Naive B cell (primary cell): ENCODE data around the gene ATP2B1. TPM values are rescaled to one million over a fixed set of nuclear protein-coding genes. Genes with fewer than 3 reads are reported as not detected.
"Not testable (repeated sequence)": the region's sequence is repeated elsewhere in the genome, so short reads cannot be mapped to it uniquely, and the experiment has no call there.

Experiments used
- ATAC-seq, 2 donors: fragments of 150-1000 bp; cut with Tn5 transposase; 2 replicates each; pipeline ENCODE4 v1.10.0; 2021; ENCODE audit warnings: low read depth in 2 of 2, mild to moderate bottlenecking in 2 of 2, moderate library complexity in 2 of 2
- DNase-seq: peaks from one replicate; pipeline ENCODE4 v3.0.0; 2022
- H3K27ac Mint-ChIP-seq, 6 donors: one replicate each; pipeline ENCODE4 v1.8.0; 2020 to 2022; ENCODE audit warnings: mild to moderate bottlenecking in 6 of 6, mixed read lengths in 6 of 6, moderate library complexity in 5 of 6, inconsistent platforms in 2 of 6
- H3K27me3 Mint-ChIP-seq, 3 donors: one replicate each; pipeline ENCODE4 v1.8.0; 2021 to 2022; ENCODE audit warnings: mixed read lengths in 3 of 3, mild to moderate bottlenecking in 1 of 3
- H3K36me3 Mint-ChIP-seq, 2 donors: one replicate each; pipeline ENCODE4 v1.8.0; 2020 to 2022; ENCODE audit warnings: mixed read lengths in 2 of 2, inconsistent platforms in 1 of 2, mild to moderate bottlenecking in 1 of 2
- H3K4me1 Mint-ChIP-seq, 3 donors: one replicate each; pipeline ENCODE4 v1.8.0; 2020 to 2022; ENCODE audit warnings: mixed read lengths in 3 of 3, inconsistent platforms in 1 of 3, mild to moderate bottlenecking in 1 of 3, moderate library complexity in 1 of 3
- H3K4me3 Mint-ChIP-seq, 8 donors: one replicate each; pipeline ENCODE4 v1.8.0; 2020 to 2022; ENCODE audit warnings: mild to moderate bottlenecking in 8 of 8, mixed read lengths in 8 of 8, moderate library complexity in 8 of 8, inconsistent platforms in 2 of 8
- H3K9me3 Mint-ChIP-seq, 7 donors: one replicate each; pipeline ENCODE4 v1.8.0; 2020 to 2022; ENCODE audit warnings: mixed read lengths in 7 of 7, mild to moderate bottlenecking in 5 of 7, inconsistent platforms in 2 of 7, moderate library complexity in 1 of 7
- polyA plus RNA-seq, 6 donors: library from polyadenylated mRNA; unstranded; fragments of 300-500 nt; fragmentation: Illumina TruSeq; gene quantifications; one replicate each; pipeline ENCODE4 v1.2.3, GENCODE V29; 2021; ENCODE audit warnings: low read depth in 6 of 6

ATP2B1 gene
- polyA plus RNA-seq, 6 donors from 2014 or later, result 92.2 to 113 (median 103) TPM

DNA sequence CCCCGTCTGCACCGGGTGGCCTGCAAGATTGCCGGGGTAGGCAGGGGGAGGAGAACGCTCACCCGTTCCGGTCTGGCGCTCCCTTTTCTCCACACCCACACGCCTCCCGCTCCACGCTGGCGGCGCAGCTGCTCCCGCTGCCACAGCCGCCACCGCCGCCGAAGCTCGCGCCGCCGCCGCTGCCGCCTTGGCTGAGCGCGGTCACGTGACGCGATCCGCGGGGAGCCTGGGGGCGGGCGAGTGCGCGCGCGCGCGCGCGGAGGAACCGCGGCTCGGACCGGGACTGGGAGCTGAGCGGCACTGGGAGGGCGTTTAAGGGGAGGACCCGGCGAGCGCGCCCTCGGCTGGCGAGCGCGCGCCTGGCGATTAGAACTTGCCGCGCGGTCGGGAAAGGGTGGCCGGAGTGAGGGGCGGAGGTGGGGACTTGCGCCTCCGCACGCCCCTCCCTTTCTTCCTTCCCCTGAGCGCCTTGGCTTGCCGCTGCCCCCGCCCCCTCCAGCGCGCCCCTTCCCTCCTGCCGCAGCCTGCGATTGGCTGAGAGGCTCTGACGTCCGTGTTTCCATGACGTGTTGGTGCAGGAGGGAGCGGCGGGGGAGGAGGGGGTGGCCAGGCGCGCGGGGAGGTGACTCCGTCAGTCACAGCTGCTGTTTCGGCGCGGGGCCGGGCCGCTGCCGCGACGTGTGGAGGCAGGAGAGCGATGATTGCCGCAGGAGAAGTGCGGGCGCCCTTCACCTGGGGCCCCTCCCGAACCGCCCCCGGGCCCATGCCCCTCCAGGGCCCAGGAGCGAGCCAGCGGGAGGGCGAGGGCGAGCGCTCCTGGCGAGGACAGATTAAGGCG is 738 bp upstream of the ATP2B1 start:
- Mint-ChIP-seq H3K27ac (peak overlapping the region; percentile 97 to 99 (median 98)), H3K36me3 (peaks cover 11 to 18% of the 10 kb centered on the region in 2 donors), H3K27me3 (no peaks in the 10 kb centered on the region), H3K9me3 (no peaks in the 10 kb centered on the region), H3K4me3 (peak overlapping the region; percentile 92 to 99 (median 95)), H3K4me1 (peaks cover 33 to 46% (median 34%) of the 10 kb centered on the region in 3 donors)
- ATAC-seq (peak; percentile 65), DNase-seq (peak; percentile 98)

DNA sequence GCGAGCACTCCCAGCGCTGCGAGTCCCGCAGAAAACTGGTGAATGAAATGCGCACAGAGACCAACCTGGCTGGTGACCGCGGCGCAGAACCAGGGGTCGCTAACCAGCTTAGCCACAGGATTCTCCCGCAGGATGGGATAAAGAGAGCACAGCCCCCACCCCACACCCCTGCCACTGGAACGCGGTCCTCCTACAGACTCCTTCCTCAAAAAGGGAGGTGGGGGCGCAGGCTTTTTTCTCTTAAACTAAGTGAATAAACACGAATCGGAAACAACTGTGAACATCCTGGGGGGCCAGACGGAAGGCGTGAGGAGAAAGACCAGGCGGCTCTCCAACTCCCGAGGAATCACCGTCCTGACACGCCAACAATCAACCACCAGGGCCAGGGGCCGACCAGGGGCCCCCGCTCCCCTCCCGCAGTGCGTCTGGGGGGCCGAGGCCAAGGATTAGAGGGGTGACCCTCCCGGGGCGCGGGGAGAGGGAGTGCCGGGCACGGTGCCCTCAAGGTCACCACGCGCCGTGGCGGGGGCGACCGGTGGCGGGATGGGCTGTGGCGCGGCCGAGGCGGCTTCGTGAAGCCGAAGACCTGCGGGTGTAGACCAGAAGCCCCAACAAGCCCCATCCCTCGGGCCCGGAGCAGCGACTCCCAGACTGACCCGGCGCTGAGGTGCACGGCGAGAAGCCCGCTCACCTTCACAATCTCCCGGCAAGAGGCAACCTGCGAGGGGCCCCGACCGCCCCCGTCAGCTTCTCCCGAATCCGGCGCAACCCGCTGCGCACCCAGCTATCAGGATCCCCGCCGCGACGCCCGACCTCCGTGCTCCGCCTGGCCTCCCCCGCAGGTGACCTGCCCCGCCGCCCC is 704 bp downstream of the ATP2B1 start:
- Mint-ChIP-seq H3K4me1 (peaks cover 30 to 58% (median 41%) of the 10 kb centered on the region in 3 donors), H3K36me3 (peaks cover 0 to 7% of the 10 kb centered on the region in 2 donors), H3K9me3 (no peaks in the 10 kb centered on the region), H3K4me3 (peak overlapping the region; percentile 94 to 99 (median 98)), H3K27me3 (no peaks in the 10 kb centered on the region), H3K27ac (peak overlapping the region; percentile 94 to 100 (median 96))
- DNase-seq (no peak), ATAC-seq (no peak)

GRCh38 chr12:89706986-89707702 is 1.5 kb downstream of the ATP2B1 start:
- peak overlapping the region; percentile 94 to 99 (median 98) for H3K4me3 Mint-ChIP-seq
- H3K27ac Mint-ChIP-seq, result peak overlapping the region; percentile 94 to 100 (median 96)
- no peak for DNase-seq
- no peaks in the 10 kb centered on the region for H3K27me3 Mint-ChIP-seq
- H3K4me1 Mint-ChIP-seq, result peaks cover 32 to 59% (median 41%) of the 10 kb centered on the region in 3 donors
- no peak for ATAC-seq
- peaks cover 0 to 7% of the 10 kb centered on the region in 2 donors for H3K36me3 Mint-ChIP-seq
- no peaks in the 10 kb centered on the region for H3K9me3 Mint-ChIP-seq

GRCh38 chr12:89706551-89706950 is 2.1 kb downstream of the ATP2B1 start:
- no peaks in the 10 kb centered on the region for H3K27me3 Mint-ChIP-seq
- no peak for DNase-seq
- peak overlapping the region; percentile 94 to 99 (median 98) for H3K4me3 Mint-ChIP-seq
- no peak for ATAC-seq
- H3K27ac Mint-ChIP-seq, result peak overlapping the region in 3 of 6 donors; percentile 28 to 97 (median 51)
- no peaks in the 10 kb centered on the region for H3K9me3 Mint-ChIP-seq
- H3K4me1 Mint-ChIP-seq, result peaks cover 34 to 62% (median 43%) of the 10 kb centered on the region in 3 donors
- peaks cover 0 to 7% of the 10 kb centered on the region in 2 donors for H3K36me3 Mint-ChIP-seq

GRCh38 chr12:89704457-89704856 is 4.2 kb downstream of the ATP2B1 start:
- no peaks in the 10 kb centered on the region for H3K9me3 Mint-ChIP-seq
- H3K27ac Mint-ChIP-seq, result peak overlapping the region in 1 of 6 donors; percentile 18
- DNase-seq, result no peak
- H3K4me3 Mint-ChIP-seq, result peak overlapping the region in 5 of 8 donors; percentile 32 to 66 (median 45)
- ATAC-seq, result no peak
- H3K4me1 Mint-ChIP-seq, result peaks cover 44 to 71% (median 60%) of the 10 kb centered on the region in 3 donors
- H3K36me3 Mint-ChIP-seq, result peaks cover 0 to 7% of the 10 kb centered on the region in 2 donors
- H3K27me3 Mint-ChIP-seq, result no peaks in the 10 kb centered on the region

- Mint-ChIP-seq H3K27me3 (no peaks in the 10 kb centered on the region), H3K27ac (peak overlapping the region in 1 of 6 donors; percentile 6), H3K36me3 (peaks cover 0 to 7% of the 10 kb centered on the region in 2 donors), H3K9me3 (no peaks in the 10 kb centered on the region), H3K4me3 (peak overlapping the region in 3 of 8 donors; percentile 21 to 36 (median 36)), H3K4me1 (peaks cover 46 to 77% (median 67%) of the 10 kb centered on the region in 3 donors)
- DNase-seq (no peak), ATAC-seq (no peak)
Observed at GRCh38 chr12:89703768-89704167, 4.9 kb downstream of the ATP2B1 start.

DNA sequence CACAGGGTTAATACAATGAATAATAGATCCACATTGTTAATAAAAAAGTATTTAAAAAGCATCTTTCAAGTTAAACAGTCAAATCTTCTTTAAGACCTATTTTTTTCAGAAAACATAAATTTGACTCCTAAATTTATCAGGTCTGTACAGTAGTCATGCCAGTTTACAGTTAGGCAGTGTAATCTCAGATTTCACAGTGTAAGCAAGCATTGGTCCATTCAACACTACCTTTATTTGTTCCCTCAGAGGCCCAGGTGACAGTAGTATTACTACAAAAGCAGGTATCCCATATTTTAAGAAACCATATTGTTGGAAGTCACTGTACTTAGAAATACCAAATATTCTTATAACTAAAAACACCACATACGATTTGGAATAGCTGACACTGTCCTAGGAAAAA is 6.1 kb downstream of the ATP2B1 start:
- Mint-ChIP-seq H3K4me1 (peaks cover 59 to 90% (median 76%) of the 10 kb centered on the region in 3 donors), H3K27ac (no peak overlapping the region)
- no peak for DNase-seq

GRCh38 chr12:89701606-89702206 is 6.9 kb downstream of the ATP2B1 start:
- peak overlapping the region in 3 of 8 donors; percentile 1 to 56 (median 49) for H3K4me3 Mint-ChIP-seq
- peaks cover 0 to 5% of the 10 kb centered on the region in 2 donors for H3K36me3 Mint-ChIP-seq
- ATAC-seq, result no peak
- DNase-seq, result no peak
- peak overlapping the region in 2 of 6 donors; percentile 30 to 79 for H3K27ac Mint-ChIP-seq
- H3K27me3 Mint-ChIP-seq, result no peaks in the 10 kb centered on the region
- no peaks in the 10 kb centered on the region for H3K9me3 Mint-ChIP-seq
- peaks cover 65 to 92% (median 76%) of the 10 kb centered on the region in 3 donors for H3K4me1 Mint-ChIP-seq

More for the DNA sequence above, 6.1 kb downstream of the ATP2B1 start:
- Mint-ChIP-seq H3K27me3 (no peaks in the 10 kb centered on the region), H3K9me3 (no peaks in the 10 kb centered on the region), H3K4me3 (peak overlapping the region in 1 of 8 donors; percentile 56), H3K36me3 (peaks cover 1 to 5% of the 10 kb centered on the region in 2 donors)
- ATAC-seq, result no peak

DNA sequence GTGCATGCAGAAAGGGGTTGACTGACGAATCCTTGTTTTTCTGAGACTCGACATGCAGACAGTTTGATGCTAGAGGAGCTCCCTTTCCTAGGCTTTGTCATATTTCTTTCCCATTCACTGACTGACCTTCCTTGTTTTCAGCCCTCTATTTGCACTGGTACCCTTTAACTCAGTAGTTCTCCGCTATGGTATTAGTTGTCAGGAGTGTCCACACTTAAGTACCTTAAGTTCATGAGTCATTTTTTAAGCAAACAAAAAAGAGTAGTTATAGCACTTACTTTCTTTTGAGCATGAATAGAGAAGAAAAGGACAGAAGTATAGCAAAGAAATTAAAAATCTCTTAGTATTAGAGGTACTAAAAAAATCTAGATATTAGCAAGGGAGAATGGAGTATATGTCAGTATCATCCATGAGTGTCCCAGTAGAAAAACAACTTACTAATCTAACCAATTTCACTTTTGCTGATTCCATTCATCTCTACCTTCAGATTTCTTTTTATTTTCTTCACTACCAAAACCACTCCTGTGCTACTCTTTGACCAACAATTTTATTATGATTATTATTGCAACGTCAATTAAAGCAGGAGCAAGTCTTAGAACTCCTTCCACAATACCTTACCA is 8.3 kb downstream of the ATP2B1 start:
- no peak for DNase-seq
- Mint-ChIP-seq H3K4me3 (no peak overlapping the region), H3K27me3 (no peaks in the 10 kb centered on the region), H3K36me3 (peaks cover 0 to 5% of the 10 kb centered on the region in 2 donors), H3K27ac (peak overlapping the region in 2 of 6 donors; percentile 0 to 41), H3K4me1 (peaks cover 62 to 88% (median 74%) of the 10 kb centered on the region in 3 donors), H3K9me3 (no peaks in the 10 kb centered on the region)
- no peak for ATAC-seq

DNA sequence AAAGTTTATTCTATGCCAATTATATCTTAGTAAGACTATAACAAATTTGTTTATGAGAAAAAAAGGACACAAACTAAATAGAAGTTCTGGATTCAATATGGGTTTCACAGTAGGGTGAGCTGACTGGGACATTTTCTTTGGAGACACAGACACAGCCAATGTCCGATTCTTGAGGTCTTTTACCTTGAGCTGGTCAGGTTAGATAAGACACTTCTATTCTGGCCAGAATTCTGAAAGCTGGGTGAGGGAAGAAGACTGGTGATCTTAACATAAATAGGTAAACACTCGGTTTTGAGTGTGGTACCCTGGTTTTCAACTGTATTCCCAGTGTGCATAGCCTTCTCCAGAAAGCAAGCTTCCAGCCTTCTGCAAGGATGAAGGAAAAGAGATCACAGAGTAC is 10.0 kb downstream of the ATP2B1 start:
- H3K9me3 Mint-ChIP-seq, result no peaks in the 10 kb centered on the region
- H3K27me3 Mint-ChIP-seq, result no peaks in the 10 kb centered on the region
- peaks cover 68 to 86% (median 79%) of the 10 kb centered on the region in 3 donors for H3K4me1 Mint-ChIP-seq
- H3K4me3 Mint-ChIP-seq, result peak overlapping the region in 1 of 8 donors; percentile 14
- ATAC-seq, result no peak
- DNase-seq, result no peak
- H3K27ac Mint-ChIP-seq, result peak overlapping the region in 2 of 6 donors; percentile 24 to 61
- peaks cover 0 to 5% of the 10 kb centered on the region in 2 donors for H3K36me3 Mint-ChIP-seq

DNA sequence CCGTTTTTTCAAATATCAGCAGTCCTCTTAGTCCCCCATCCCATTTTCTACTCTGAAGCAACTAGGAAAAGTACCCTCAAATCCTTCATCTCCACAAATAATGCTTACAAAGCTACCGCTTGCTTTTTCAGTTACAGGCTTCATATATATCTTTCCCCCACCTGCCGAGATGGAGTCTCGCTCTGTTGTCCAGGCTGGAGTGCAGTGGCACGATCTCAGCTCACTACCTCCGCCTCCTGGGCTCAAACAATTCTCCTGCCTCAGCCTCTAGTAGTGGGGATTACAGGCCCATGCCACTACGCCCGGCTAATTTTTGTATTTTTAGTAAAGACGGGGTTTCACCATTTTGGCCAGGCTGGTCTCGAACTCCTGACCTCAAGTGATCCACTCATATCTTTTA is 10.9 kb downstream of the ATP2B1 start:
- peak in 1 of 2 donors; percentile 17 for ATAC-seq
- not testable (repeated sequence) for H3K36me3 Mint-ChIP-seq, DNase-seq, H3K9me3 Mint-ChIP-seq, H3K27me3 Mint-ChIP-seq
- H3K27ac Mint-ChIP-seq, result peak overlapping the region in 2 of 6 donors; percentile 51 to 61
- peak overlapping the region in 5 of 8 donors; percentile 13 to 79 (median 44) for H3K4me3 Mint-ChIP-seq
- peaks cover 73 to 89% (median 81%) of the 10 kb centered on the region in 3 donors for H3K4me1 Mint-ChIP-seq

DNA sequence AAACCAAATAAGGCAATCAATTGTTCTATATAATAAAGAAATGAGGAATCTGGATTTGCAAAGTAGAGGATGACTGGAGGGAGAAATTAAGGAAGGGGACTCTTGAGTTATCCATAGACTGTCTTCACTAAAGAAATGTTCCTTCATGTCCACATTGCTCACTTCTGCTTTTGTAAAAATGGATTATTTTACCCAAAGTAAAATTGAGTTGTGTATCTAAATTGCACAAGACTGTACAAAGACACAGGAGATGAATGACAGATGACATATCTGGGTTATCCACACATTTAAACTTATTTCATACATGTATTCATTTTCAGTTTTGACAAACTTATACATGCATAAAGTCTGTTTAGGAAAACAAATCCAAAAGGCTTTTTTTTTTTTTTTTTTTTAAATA is 11.3 kb downstream of the ATP2B1 start:
- Mint-ChIP-seq H3K4me3 (peak overlapping the region in 4 of 8 donors; percentile 2 to 37 (median 14)), H3K9me3 (no peaks in the 10 kb centered on the region), H3K27me3 (no peaks in the 10 kb centered on the region), H3K27ac (peak overlapping the region in 1 of 6 donors; percentile 61), H3K36me3 (peaks cover 0 to 5% of the 10 kb centered on the region in 2 donors), H3K4me1 (peaks cover 70 to 85% (median 82%) of the 10 kb centered on the region in 3 donors)
- DNase-seq, result no peak
- ATAC-seq, result peak; percentile 37 to 46
